Activated CD8-positive, alpha-beta T cell treated with anti-CD3 and anti-CD28 coated beads for 36 hours (primary cell): Measurements from ENCODE around the gene ZNF12. TPM values are rescaled to one million over a fixed set of nuclear protein-coding genes. Genes with fewer than 3 reads are reported as not detected.
"Not testable (repeated sequence)": the region's sequence is repeated elsewhere in the genome, so short reads cannot be mapped to it uniquely, and the experiment has no call there.

Source experiments
- ATAC-seq: fragments of 200-7000 bp; cut with Tn5 transposase; one replicate; pipeline ENCODE4 v1.10.0; 2021; ENCODE audit warnings: mild to moderate bottlenecking, moderate library complexity
- CTCF ChIA-PET: fragments of 350-600 bp; sonication (Branson Sonifier 250); formaldehyde crosslinking; loops from one replicate; lab custom pipeline; 2021; ENCODE audit warnings: antibody characterized with exemption; lab: Charles Lee
- POLR2A ChIA-PET: fragments of 350-600 bp; sonication (Branson Sonifier 250); formaldehyde crosslinking; loops from one replicate; lab custom pipeline; 2021; ENCODE audit warnings: antibody characterized with exemption; lab: Charles Lee
- DNase-seq: peaks from one replicate; pipeline ENCODE4 v3.0.0-alpha.2; 2020
- H3K27ac Mint-ChIP-seq: one replicate; pipeline ENCODE4 v1.8.0; 2021; ENCODE audit warnings: mild to moderate bottlenecking, mixed read lengths
- H3K27me3 Mint-ChIP-seq: one replicate; pipeline ENCODE4 v1.8.0; 2021; ENCODE audit warnings: mixed read lengths
- H3K36me3 Mint-ChIP-seq: one replicate; pipeline ENCODE4 v1.8.0; 2021; ENCODE audit warnings: low read depth, mixed read lengths
- H3K4me1 Mint-ChIP-seq: one replicate; pipeline ENCODE4 v1.8.0; 2021; ENCODE audit warnings: low read depth, mixed read lengths
- H3K4me3 Mint-ChIP-seq: one replicate; pipeline ENCODE4 v1.8.0; 2021; ENCODE audit warnings: mild to moderate bottlenecking, moderate library complexity, mixed read lengths
- H3K9me3 Mint-ChIP-seq: one replicate; pipeline ENCODE4 v1.8.0; 2021; ENCODE audit warnings: mixed read lengths
- intact Hi-C: fragments of 100-400 bp; cut with micrococcal nuclease; formaldehyde crosslinking; loops from one replicate; pipeline ENCODE4 v1.10.0; 2022
- total RNA-seq, 2 experiments: library from RNA; stranded (reverse); gene quantifications; one replicate each; pipeline ENCODE4 v1.2.3, GENCODE V29; 2021
- TF ChIP-seq, protein P1 (sequence below): fragments of 200-600 bp; IDR thresholded peaks from one replicate; pipeline ENCODE4 v1.8.0; 2022; ENCODE audit warnings: antibody characterized with exemption, mild to moderate bottlenecking

Gene ZNF12
- total RNA-seq, 2 experiments from 2014 or later = 20.6 to 22.7 TPM

DNA sequence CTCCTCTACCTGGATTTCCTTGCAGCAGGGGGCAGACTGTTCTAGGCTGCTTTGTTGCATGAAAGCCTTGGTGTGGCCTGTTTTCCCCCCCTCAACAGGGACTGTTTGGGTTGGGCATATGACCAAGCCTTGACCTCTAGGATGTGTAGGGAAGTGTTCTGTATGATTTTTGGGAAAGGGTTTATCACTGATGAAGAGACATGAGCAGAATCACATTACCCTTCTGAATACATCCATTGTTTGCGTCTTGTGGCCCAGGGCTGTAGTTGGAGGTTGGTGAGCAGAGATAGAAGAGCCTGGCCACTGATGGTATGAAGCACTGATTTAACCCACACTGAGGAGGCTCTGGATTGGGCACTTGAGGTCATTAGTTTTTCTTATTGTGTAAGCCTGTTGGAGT lies 26.6 kb downstream of the ZNF12 start:
- DNase-seq (no peak), ATAC-seq (no peak)
- TF ChIP-seq, protein P1, sequence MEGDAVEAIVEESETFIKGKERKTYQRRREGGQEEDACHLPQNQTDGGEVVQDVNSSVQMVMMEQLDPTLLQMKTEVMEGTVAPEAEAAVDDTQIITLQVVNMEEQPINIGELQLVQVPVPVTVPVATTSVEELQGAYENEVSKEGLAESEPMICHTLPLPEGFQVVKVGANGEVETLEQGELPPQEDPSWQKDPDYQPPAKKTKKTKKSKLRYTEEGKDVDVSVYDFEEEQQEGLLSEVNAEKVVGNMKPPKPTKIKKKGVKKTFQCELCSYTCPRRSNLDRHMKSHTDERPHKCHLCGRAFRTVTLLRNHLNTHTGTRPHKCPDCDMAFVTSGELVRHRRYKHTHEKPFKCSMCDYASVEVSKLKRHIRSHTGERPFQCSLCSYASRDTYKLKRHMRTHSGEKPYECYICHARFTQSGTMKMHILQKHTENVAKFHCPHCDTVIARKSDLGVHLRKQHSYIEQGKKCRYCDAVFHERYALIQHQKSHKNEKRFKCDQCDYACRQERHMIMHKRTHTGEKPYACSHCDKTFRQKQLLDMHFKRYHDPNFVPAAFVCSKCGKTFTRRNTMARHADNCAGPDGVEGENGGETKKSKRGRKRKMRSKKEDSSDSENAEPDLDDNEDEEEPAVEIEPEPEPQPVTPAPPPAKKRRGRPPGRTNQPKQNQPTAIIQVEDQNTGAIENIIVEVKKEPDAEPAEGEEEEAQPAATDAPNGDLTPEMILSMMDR = no peak
- Mint-ChIP-seq H3K27me3 (no peaks in the 10 kb centered on the region), H3K36me3 (peaks cover 21% of the 10 kb centered on the region), H3K9me3 (peaks cover 72% of the 10 kb centered on the region), H3K4me1 (no peaks in the 10 kb centered on the region), H3K27ac (no peak overlapping the region), H3K4me3 (no peak overlapping the region)
- intact Hi-C loops = no loop called here
- ChIA-PET POLR2A (no interaction called here), CTCF (no interaction called here)

DNA sequence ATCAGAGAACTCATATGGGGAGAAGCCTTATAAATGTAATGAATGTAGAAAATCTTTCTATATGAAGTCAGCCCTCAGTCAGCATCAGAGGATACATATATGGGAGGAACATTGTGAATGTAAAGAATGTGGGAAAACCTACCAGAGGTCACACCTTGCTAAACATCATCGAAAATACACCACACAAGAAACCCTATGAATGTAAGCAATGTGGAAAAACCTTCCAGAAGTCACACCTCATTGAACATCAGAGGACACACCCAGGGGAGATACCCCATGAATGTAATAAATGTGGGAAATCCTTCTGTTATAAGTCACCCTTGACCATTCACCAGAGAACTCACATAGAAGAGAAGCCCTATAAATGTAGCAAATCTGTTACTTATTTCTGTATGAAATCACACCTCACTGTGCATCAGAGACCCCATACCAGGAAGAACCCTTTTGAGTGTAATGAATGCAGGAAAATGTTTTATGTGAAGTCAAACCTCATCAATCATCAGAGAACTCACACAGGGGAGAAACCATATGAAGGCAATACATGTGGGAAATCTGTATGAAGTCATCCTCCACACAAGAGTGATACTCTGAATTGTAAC lies 30.8 kb downstream of the ZNF12 start:
- ChIA-PET POLR2A (no interaction called here), CTCF (no interaction called here)
- Mint-ChIP-seq H3K27me3 (no peaks in the 10 kb centered on the region), H3K9me3 (peaks cover 65% of the 10 kb centered on the region), H3K4me1 (no peaks in the 10 kb centered on the region), H3K27ac (no peak overlapping the region), H3K4me3 (no peak overlapping the region), H3K36me3 (peaks cover 24% of the 10 kb centered on the region)
- TF ChIP-seq, protein P1 = no peak
- no peak for DNase-seq
- intact Hi-C loops = no loop called here
- ATAC-seq = no peak

- Mint-ChIP-seq H3K36me3 (peaks cover 46% of the 10 kb centered on the region), H3K9me3 (peaks cover 47% of the 10 kb centered on the region)
- H3K27ac Mint-ChIP-seq, H3K4me1 Mint-ChIP-seq, POLR2A ChIA-PET, H3K27me3 Mint-ChIP-seq, DNase-seq, CTCF ChIA-PET, intact Hi-C loops, ATAC-seq, H3K4me3 Mint-ChIP-seq: not testable (repeated sequence)
Observed at GRCh38 chr7:6670851-6671250, 35.9 kb downstream of the ZNF12 start.

- Mint-ChIP-seq H3K4me1 (peaks cover 12% of the 10 kb centered on the region), H3K27me3 (no peaks in the 10 kb centered on the region), H3K9me3 (no peaks in the 10 kb centered on the region), H3K27ac (no peak overlapping the region), H3K36me3 (peaks cover 9% of the 10 kb centered on the region), H3K4me3 (no peak overlapping the region)
- ATAC-seq = peak; percentile 90
- CTCF ChIA-PET = interaction anchor here (1.0 kb wide), 1 partner anchor 77 kb away, joined by 3 read pairs; no protein-coding TSS in a partner anchor
- intact Hi-C loops = no loop called here
- DNase-seq = peak; percentile 37
- TF ChIP-seq, protein P1 = no peak
- POLR2A ChIA-PET = interaction anchor here (2.7 kb wide), 1 partner anchor 8 kb away, joined by 6 read pairs; no protein-coding TSS in a partner anchor
Observed at GRCh38 chr7:6658618-6659345, 48.0 kb downstream of the ZNF12 start.

DNA sequence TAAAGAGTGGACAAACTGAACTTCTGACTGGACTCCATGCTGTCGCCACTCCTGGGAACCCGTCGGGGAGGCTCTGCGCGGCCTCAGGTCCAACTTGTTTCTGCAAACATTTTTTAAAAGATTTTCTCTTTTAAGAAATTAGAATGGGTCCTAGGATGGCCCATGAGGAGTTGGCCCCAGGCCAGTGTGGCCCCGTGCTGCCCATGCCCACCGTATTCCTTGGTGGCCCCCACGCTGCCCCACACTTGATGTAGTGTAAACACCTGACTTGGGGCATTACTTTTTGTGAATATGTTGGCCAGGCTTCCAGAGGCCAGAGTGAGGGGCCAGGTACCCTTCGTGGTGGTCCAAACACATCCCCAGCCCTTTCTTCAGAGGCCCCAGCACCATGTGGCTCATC lies 50.3 kb downstream of the ZNF12 start:
- H3K27ac Mint-ChIP-seq = no peak overlapping the region
- CTCF ChIA-PET = no interaction called here

More for the DNA sequence above, 50.3 kb downstream of the ZNF12 start:
- Mint-ChIP-seq H3K9me3 (no peaks in the 10 kb centered on the region), H3K36me3 (peaks cover 18% of the 10 kb centered on the region), H3K4me3 (no peak overlapping the region), H3K27me3 (no peaks in the 10 kb centered on the region), H3K4me1 (peaks cover 12% of the 10 kb centered on the region)
- ATAC-seq (no peak), DNase-seq (no peak)
- POLR2A ChIA-PET = no interaction called here
- intact Hi-C loops = no loop called here
- TF ChIP-seq, protein P1 = no peak
